Skin epidermis (tissue), 12 donors: Measurements from ENCODE around the gene ZNF200.
A peak's percentile ranks its signal among the peaks of the same experiment; 100 is the strongest.
"Not testable (repeated sequence)": the region's sequence is repeated elsewhere in the genome, so short reads cannot be mapped to it uniquely, and the experiment has no call there.

Source experiments
- H3K27ac ChIP-seq, 21 experiments: fragments of 200-600 bp; sonication (generic) in 11 of 21; one replicate each; pipeline ENCODE4 v1.5.0; 2020; ENCODE audit warnings: mild to moderate bottlenecking in 3 of 21, inconsistent platforms in 2 of 21, moderate library complexity in 2 of 21
- H3K4me3 ChIP-seq, 7 experiments: fragments of 200-600 bp; sonication (generic) in 2 of 7; one replicate each; pipeline ENCODE4 v1.5.0; 2020; ENCODE audit warnings: inconsistent platforms in 2 of 7, mild to moderate bottlenecking in 2 of 7, moderate library complexity in 1 of 7

Gene ZNF200

GRCh38 chr16:3234857-3235561 is at the start of gene ZNF200:
ZNF200 (minus strand) TSS chr16:3235158; CDS start chr16:3233755, 1,403 bp downstream.
- Histone ChIP-seq H3K4me3 (peak within 1 kb of the TSS; percentile 68 to 84 (median 81)), H3K27ac (peak within 1 kb of the TSS; percentile 81 to 98 (median 94))

GRCh38 chr16:3283543-3284447 is 48.8 kb upstream of the ZNF200 start:
- peak overlapping the region; percentile 67 to 99 (median 87) for H3K4me3 ChIP-seq
- H3K27ac ChIP-seq: peak overlapping the region; percentile 91 to 100 (median 98)

- Histone ChIP-seq H3K27ac (peak within 1 kb of the TSS; percentile 91 to 100 (median 98)), H3K4me3 (peak within 1 kb of the TSS; percentile 67 to 99 (median 87))
These were observed 48.0 kb upstream of the ZNF200 start, which contains the start of gene ZNF263 for GRCh38 chr16:3282730-3283542. ZNF263 (plus strand) TSS chr16:3283491; CDS start chr16:3283819, 328 bp downstream.

GRCh38 chr16:3282103-3282729 is 47.3 kb upstream of the ZNF200 start:
- H3K27ac ChIP-seq: peak overlapping the region; percentile 91 to 100 (median 98)

GRCh38 chr16:3281222-3281820 is 46.4 kb upstream of the ZNF200 start:
- no peak overlapping the region for H3K27ac ChIP-seq
- no peak overlapping the region for H3K4me3 ChIP-seq

More at GRCh38 chr16:3282103-3282729, 47.3 kb upstream of the ZNF200 start:
- H3K4me3 ChIP-seq: peak overlapping the region; percentile 67 to 99 (median 87)

GRCh38 chr16:3276679-3277078 is 41.7 kb upstream of the ZNF200 start:
- H3K27ac ChIP-seq: no peak overlapping the region
- no peak overlapping the region for H3K4me3 ChIP-seq

GRCh38 chr16:3274947-3275346 is 40.0 kb upstream of the ZNF200 start:
- no peak overlapping the region for H3K4me3 ChIP-seq
- H3K27ac ChIP-seq: no peak overlapping the region

- H3K4me3 ChIP-seq: no peak overlapping the region
- no peak overlapping the region for H3K27ac ChIP-seq
These were observed 39.5 kb upstream of the ZNF200 start for GRCh38 chr16:3274490-3274889.

- not testable (repeated sequence) for H3K4me3 ChIP-seq, H3K27ac ChIP-seq
These were observed 36.3 kb upstream of the ZNF200 start for GRCh38 chr16:3271281-3271680.

- not testable (repeated sequence) for H3K4me3 ChIP-seq, H3K27ac ChIP-seq
These were observed 35.8 kb upstream of the ZNF200 start for GRCh38 chr16:3270718-3271117.

GRCh38 chr16:3268294-3268693 is 33.3 kb upstream of the ZNF200 start:
- Histone ChIP-seq H3K27ac (no peak overlapping the region), H3K4me3 (no peak overlapping the region)

- Histone ChIP-seq H3K27ac (peak overlapping the region in 1 of 21 experiments; percentile 1), H3K4me3 (no peak overlapping the region)
These were observed 32.0 kb upstream of the ZNF200 start for GRCh38 chr16:3266873-3267537.

GRCh38 chr16:3264137-3265036 is 29.4 kb upstream of the ZNF200 start:
- Histone ChIP-seq H3K4me3 (peak overlapping the region; percentile 55 to 90 (median 73)), H3K27ac (peak overlapping the region; percentile 84 to 99 (median 98))

- Histone ChIP-seq H3K4me3 (no peak overlapping the region), H3K27ac (peak overlapping the region in 9 of 21 experiments; percentile 93 to 99 (median 99))
These were observed 27.6 kb upstream of the ZNF200 start for GRCh38 chr16:3262517-3262916.

- Histone ChIP-seq H3K4me3 (no peak overlapping the region), H3K27ac (peak overlapping the region in 6 of 21 experiments; percentile 2 to 57 (median 50))
These were observed 24.9 kb upstream of the ZNF200 start for GRCh38 chr16:3259836-3260235.

- Histone ChIP-seq H3K4me3 (peak overlapping the region in 2 of 7 experiments; percentile 11 to 15), H3K27ac (peak overlapping the region in 9 of 21 experiments; percentile 6 to 65 (median 47))
These were observed 22.0 kb upstream of the ZNF200 start for GRCh38 chr16:3256866-3257465.
